Measurements from ENCODE around the gene SNAPC1.

GRCh38 chr14:61724133-61724532, 38.1 kb upstream of the SNAPC1 start:
- TF ChIP-seq POLR2AphosphoS5 (IDR thresholded peaks at IDR 0.05; ENCODE audit: low read depth, low read length) (no peak), POLR2A (IDR thresholded peaks at IDR 0.05; ENCODE audit: low read depth, low read length) (no peak), TAF1 (IDR thresholded peaks at IDR 0.05; ENCODE audit: borderline replicate concordance, low read depth, low read length) (no peak)
